IMR-90 (cell line): ENCODE data around the gene CAPNS2. TPM values are rescaled to one million over a fixed set of nuclear protein-coding genes. Genes with fewer than 3 reads are reported as not detected.

Experiments
- ATAC-seq: fragments of 200-7000 bp; cut with Tn5 transposase; 2 replicates; pipeline ENCODE4 v1.9.1; 2020; ENCODE audit warnings: low read depth, mild to moderate bottlenecking, moderate library complexity
- BruUV-seq: library from RNA; stranded (reverse); fragments of 400-500 nt; replicated peaks from 2 replicates; lab custom pipeline; 2021; lab: Mats Ljungman, UMichigan
- CTCF ChIA-PET: fragments of 300-600 bp; formaldehyde crosslinking; extraction: SDS; loops from one replicate; lab custom pipeline; 2021; ENCODE audit warnings: antibody characterized with exemption; lab: Yijun Ruan, JAX
- POLR2A ChIA-PET: fragments of 300-600 bp; sonication (Branson Sonifier 250); formaldehyde crosslinking; loops from one replicate; lab custom pipeline; 2022; ENCODE audit warnings: antibody characterized with exemption; ENCODE audit not compliant: unreplicated experiment; lab: Charles Lee
- DNase-seq: peaks from one replicate; pipeline ENCODE4 v3.0.0; 2013
- H2AFZ ChIP-seq: replicated peaks from 2 replicates; pipeline ENCODE3; 2013; ENCODE audit warnings: low read length, mild to moderate bottlenecking; ENCODE audit not compliant: poor library complexity
- H2AK5ac ChIP-seq: 2 replicates; pipeline ENCODE4 v1.6.1; 2013; ENCODE audit warnings: low read depth, low read length, inconsistent platforms
- H2AK9ac ChIP-seq: replicated peaks from 2 replicates; pipeline ENCODE3; 2013; ENCODE audit warnings: mild to moderate bottlenecking, low read depth, low read length, moderate library complexity; ENCODE audit not compliant: poor library complexity
- H2BK120ac ChIP-seq: 2 replicates; pipeline ENCODE4 v1.6.1; 2013; ENCODE audit warnings: low read depth, low read length, inconsistent platforms
- H2BK15ac ChIP-seq: 3 replicates; pipeline ENCODE4 v1.6.1; 2013; ENCODE audit warnings: low read depth, low read length, inconsistent platforms
- H2BK20ac ChIP-seq: 2 replicates; pipeline ENCODE4 v1.6.1; 2013; ENCODE audit warnings: low read depth, mild to moderate bottlenecking, inconsistent platforms, low read length, moderate library complexity
- H2BK5ac ChIP-seq: 2 replicates; pipeline ENCODE4 v1.6.1; 2013; ENCODE audit warnings: mild to moderate bottlenecking, low read depth, low read length, inconsistent platforms; ENCODE audit not compliant: poor library complexity, severe bottlenecking
- H3K14ac ChIP-seq: replicated peaks from 2 replicates; pipeline ENCODE4 v1.6.1; 2013; ENCODE audit warnings: low read depth, low read length, inconsistent platforms
- H3K18ac ChIP-seq: 2 replicates; pipeline ENCODE4 v1.6.1; 2013; ENCODE audit warnings: low read depth, low read length, control low read depth
- H3K23ac ChIP-seq: 2 replicates; pipeline ENCODE4 v1.6.1; 2013; ENCODE audit warnings: low read depth, low read length, inconsistent platforms
- H3K27ac ChIP-seq: 2 replicates; pipeline ENCODE4 v1.5.1; 2013; ENCODE audit warnings: mild to moderate bottlenecking, control low read depth, low read length; ENCODE audit not compliant: insufficient read depth
- H3K27me3 ChIP-seq: 2 replicates; pipeline ENCODE4 v1.6.1; 2013; ENCODE audit warnings: low read length; ENCODE audit not compliant: control insufficient read depth, insufficient read depth
- H3K36me3 ChIP-seq: 2 replicates; pipeline ENCODE4 v1.6.1; 2013; ENCODE audit warnings: low read length, mixed read lengths; ENCODE audit not compliant: control insufficient read depth, insufficient read depth
- H3K4ac ChIP-seq: 2 replicates; pipeline ENCODE4 v1.6.1; 2013; ENCODE audit warnings: low read depth, low read length, inconsistent platforms
- H3K4me1 ChIP-seq: 2 replicates; pipeline ENCODE4 v1.6.1; 2013; ENCODE audit warnings: low read length, mixed read lengths; ENCODE audit not compliant: control insufficient read depth, insufficient read depth
- H3K4me2 ChIP-seq: 2 replicates; pipeline ENCODE4 v1.6.1; 2013; ENCODE audit warnings: low read depth, mild to moderate bottlenecking, control low read depth, low read length, moderate library complexity
- H3K4me3 ChIP-seq: 2 replicates; pipeline ENCODE4 v1.5.1; 2013; ENCODE audit warnings: low read depth, mild to moderate bottlenecking, control low read depth, low read length, moderate library complexity; ENCODE audit not compliant: insufficient read depth
- H3K56ac ChIP-seq: 2 replicates; pipeline ENCODE4 v1.6.1; 2013; ENCODE audit warnings: low read length, inconsistent platforms; ENCODE audit not compliant: insufficient read depth; ENCODE audit errors: extremely low read depth
- H3K79me1 ChIP-seq, 2 experiments: 2 replicates each; pipeline ENCODE4 v1.6.1; 2013; ENCODE audit warnings: low read length in 2 of 2, inconsistent platforms in 1 of 2, low read depth in 1 of 2
- H3K9ac ChIP-seq: 2 replicates; pipeline ENCODE4 v1.6.1; 2013; ENCODE audit warnings: low read depth, low read length, control low read depth
- H3K9me1 ChIP-seq: 2 replicates; pipeline ENCODE4 v1.6.1; 2013; ENCODE audit warnings: low read length, inconsistent platforms; ENCODE audit not compliant: insufficient read depth
- H3K9me3 ChIP-seq: 2 replicates; pipeline ENCODE4 v1.6.1; 2013; ENCODE audit warnings: low read length; ENCODE audit not compliant: control insufficient read depth, insufficient read depth
- H4K20me1 ChIP-seq: 2 replicates; pipeline ENCODE4 v1.6.1; 2013; ENCODE audit warnings: low read length, inconsistent platforms; ENCODE audit not compliant: insufficient read depth
- H4K5ac ChIP-seq: 2 replicates; pipeline ENCODE4 v1.6.1; 2013; ENCODE audit warnings: mild to moderate bottlenecking, low read depth, low read length, control low read depth
- H4K8ac ChIP-seq, 2 experiments: 2 replicates each; pipeline ENCODE4 v1.6.1; 2013; ENCODE audit warnings: low read depth in 2 of 2, low read length in 2 of 2, control low read depth in 1 of 2, inconsistent platforms in 1 of 2
- H4K91ac ChIP-seq: 2 replicates; pipeline ENCODE4 v1.6.1; 2013; ENCODE audit warnings: low read depth, low read length, inconsistent platforms; ENCODE audit not compliant: insufficient read depth
- BHLHE40 ChIP-seq: fragments of 150-350 bp; IDR thresholded peaks from 2 replicates; pipeline ENCODE4 v1.6.1; 2016; ENCODE audit warnings: mild to moderate bottlenecking, low read depth, low read length
- CEBPB ChIP-seq: IDR thresholded peaks from 2 replicates; pipeline ENCODE4 v1.6.1; 2012; ENCODE audit warnings: low read depth, low read length, improper control_type of control experiment
- CHD1 ChIP-seq: IDR thresholded peaks from 2 replicates; pipeline ENCODE4 v1.6.1; 2012; ENCODE audit warnings: low read depth, low read length, improper control_type of control experiment
- FOS ChIP-seq: fragments of 150-350 bp; IDR thresholded peaks from 2 replicates; pipeline ENCODE4 v1.6.1; 2016; ENCODE audit warnings: low read depth, low read length
- MAFK ChIP-seq: IDR thresholded peaks from 2 replicates; pipeline ENCODE4 v1.6.1; 2012; ENCODE audit warnings: low read depth, low read length, improper control_type of control experiment
- MAZ ChIP-seq: IDR thresholded peaks from 2 replicates; pipeline ENCODE4 v1.6.1; 2012; ENCODE audit warnings: low read depth, mild to moderate bottlenecking, low read length, improper control_type of control experiment, moderate library complexity, borderline replicate concordance
- MXI1 ChIP-seq: IDR thresholded peaks from 2 replicates; pipeline ENCODE4 v1.6.1; 2012; ENCODE audit warnings: low read depth, mild to moderate bottlenecking, low read length, moderate library complexity, borderline replicate concordance
- NFE2L2 ChIP-seq: fragments of 150-350 bp; IDR thresholded peaks from 2 replicates; pipeline ENCODE4 v1.6.1; 2016; ENCODE audit warnings: low read depth, mild to moderate bottlenecking, low read length
- POLR2A ChIP-seq: IDR thresholded peaks from 2 replicates; pipeline ENCODE4 v1.6.1; 2012; ENCODE audit warnings: mild to moderate bottlenecking, low read depth, low read length
- RAD21 ChIP-seq: IDR thresholded peaks from 2 replicates; pipeline ENCODE4 v1.6.1; 2012; ENCODE audit warnings: low read length, improper control_type of control experiment
- RCOR1 ChIP-seq: IDR thresholded peaks from 2 replicates; pipeline ENCODE4 v1.6.1; 2012; ENCODE audit warnings: mild to moderate bottlenecking, low read length, improper control_type of control experiment; ENCODE audit not compliant: insufficient replicate concordance
- RFX5 ChIP-seq: IDR thresholded peaks from 2 replicates; pipeline ENCODE4 v1.8.0; 2012; ENCODE audit warnings: low read depth, mild to moderate bottlenecking, low read length, moderate library complexity
- SMC3 ChIP-seq: fragments of 150-350 bp; IDR thresholded peaks from 2 replicates; pipeline ENCODE4 v1.6.1; 2016; ENCODE audit warnings: low read depth, mild to moderate bottlenecking, antibody characterized with exemption, low read length, moderate library complexity
- dilution Hi-C: fragments of 300-500 bp; cut with HindIII; formaldehyde crosslinking; loops from one replicate; pipeline ENCODE4 v1.14.3; 2018; ENCODE audit warnings: low sequenced_read_pairs; ENCODE audit not compliant: unreplicated experiment
- in situ Hi-C: fragments of 300-500 bp; cut with MboI; formaldehyde crosslinking; loops from 3 replicates; pipeline ENCODE4 v1.14.3; 2019; ENCODE audit warnings: low sequenced_read_pairs, inconsistent platforms, mixed read lengths
- intact Hi-C: fragments of 100-400 bp; cut with micrococcal nuclease; formaldehyde crosslinking; loops from 2 replicates; pipeline ENCODE4 v1.10.0; 2022
- polyA plus RNA-seq, 3 experiments: library from polyadenylated mRNA; depleted of rRNA; stranded (reverse); fragments of >200 nt; gene quantifications; 2 replicates each; pipeline ENCODE4 v1.2.3, GENCODE V29; 2012; ENCODE audit warnings: low replicate concordance in 1 of 3
- total RNA-seq: library from RNA; depleted of rRNA; stranded (reverse); fragments of >200 nt; gene quantifications from 2 replicates; pipeline ENCODE4 v1.2.3, GENCODE V29; 2012
- TF ChIP-seq, protein P1 (sequence below): conservative IDR thresholded peaks from 2 replicates; pipeline ENCODE4 v1.5.1; 2012; ENCODE audit warnings: mild to moderate bottlenecking, low read depth, low read length, improper control_type of control experiment
- TF ChIP-seq, protein P2 (sequence below): fragments of 150-350 bp; IDR thresholded peaks from 2 replicates; pipeline ENCODE4 v1.6.1; 2017; ENCODE audit warnings: mild to moderate bottlenecking, antibody characterized with exemption, low read length, low read depth
- TF ChIP-seq, protein P3 (sequence below): fragments of 150-350 bp; IDR thresholded peaks from 2 replicates; pipeline ENCODE4 v1.6.1; 2016; ENCODE audit warnings: low read depth, mild to moderate bottlenecking, low read length, moderate library complexity, borderline replicate concordance

Gene CAPNS2
- total and polyA plus RNA-seq, 2 of the 4 experiments (the other 2 are of a cell fraction): 0.09 to 0.72 TPM

DNA sequence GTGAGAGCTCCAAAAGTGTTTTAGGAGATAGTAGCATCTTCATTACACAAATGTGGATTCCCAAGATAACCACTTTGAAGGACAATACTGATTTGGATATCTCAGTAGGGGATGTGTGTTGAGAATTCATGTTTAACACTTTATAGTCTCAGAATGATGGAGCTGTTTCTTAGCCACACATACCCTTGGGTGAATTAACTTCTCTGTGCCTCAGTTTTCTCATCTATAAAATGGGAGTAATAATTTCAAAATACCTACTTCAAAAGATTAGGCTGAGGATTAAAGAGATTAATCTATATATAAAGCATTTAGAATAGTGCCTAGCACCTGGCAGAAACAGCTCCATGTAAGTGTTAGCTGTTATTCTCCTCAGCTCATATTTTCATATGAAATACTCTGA, 38.6 kb upstream of the CAPNS2 start:
- no TSS peak for BruUV-seq
- no peak overlapping the region for H2BK5ac ChIP-seq
- no peak overlapping the region for H3K14ac ChIP-seq
- in situ Hi-C loops: no loop called here
- no peaks in the 10 kb centered on the region for H3K27me3 ChIP-seq
- H3K9me1 ChIP-seq: no peaks in the 10 kb centered on the region
- no peak for DNase-seq
- no peak overlapping the region for H4K91ac ChIP-seq
- H3K4me1 ChIP-seq: no peaks in the 10 kb centered on the region; the same call in 1 of the 2 replicates
- no peak overlapping the region for H3K4me2 ChIP-seq
- H2AK5ac ChIP-seq: no peak overlapping the region
- H3K18ac ChIP-seq: no peak overlapping the region
- H3K4me3 ChIP-seq: no peak overlapping the region
- H2AFZ ChIP-seq: no peak overlapping the region
- no peaks in the 10 kb centered on the region for H4K20me1 ChIP-seq
- no peak overlapping the region for H4K5ac ChIP-seq
- no peak overlapping the region for H2BK15ac ChIP-seq
- H4K8ac ChIP-seq: no peak overlapping the region
- no peaks in the 10 kb centered on the region for H3K79me1 ChIP-seq
- H2BK120ac ChIP-seq: no peak overlapping the region
- H3K56ac ChIP-seq: no peak overlapping the region
- H3K9me3 ChIP-seq: no peaks in the 10 kb centered on the region
- TF ChIP-seq RFX5: no peak
- TF ChIP-seq NFE2L2: no peak
- TF ChIP-seq, protein P1, sequence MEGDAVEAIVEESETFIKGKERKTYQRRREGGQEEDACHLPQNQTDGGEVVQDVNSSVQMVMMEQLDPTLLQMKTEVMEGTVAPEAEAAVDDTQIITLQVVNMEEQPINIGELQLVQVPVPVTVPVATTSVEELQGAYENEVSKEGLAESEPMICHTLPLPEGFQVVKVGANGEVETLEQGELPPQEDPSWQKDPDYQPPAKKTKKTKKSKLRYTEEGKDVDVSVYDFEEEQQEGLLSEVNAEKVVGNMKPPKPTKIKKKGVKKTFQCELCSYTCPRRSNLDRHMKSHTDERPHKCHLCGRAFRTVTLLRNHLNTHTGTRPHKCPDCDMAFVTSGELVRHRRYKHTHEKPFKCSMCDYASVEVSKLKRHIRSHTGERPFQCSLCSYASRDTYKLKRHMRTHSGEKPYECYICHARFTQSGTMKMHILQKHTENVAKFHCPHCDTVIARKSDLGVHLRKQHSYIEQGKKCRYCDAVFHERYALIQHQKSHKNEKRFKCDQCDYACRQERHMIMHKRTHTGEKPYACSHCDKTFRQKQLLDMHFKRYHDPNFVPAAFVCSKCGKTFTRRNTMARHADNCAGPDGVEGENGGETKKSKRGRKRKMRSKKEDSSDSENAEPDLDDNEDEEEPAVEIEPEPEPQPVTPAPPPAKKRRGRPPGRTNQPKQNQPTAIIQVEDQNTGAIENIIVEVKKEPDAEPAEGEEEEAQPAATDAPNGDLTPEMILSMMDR: no peak
- TF ChIP-seq FOS: no peak
- TF ChIP-seq CHD1: no peak
- TF ChIP-seq SMC3: no peak
- TF ChIP-seq RCOR1: no peak
- TF ChIP-seq MAZ: no peak
- TF ChIP-seq MAFK: no peak
- TF ChIP-seq BHLHE40: no peak
- no peak for TF ChIP-seq POLR2A
- no peak for TF ChIP-seq CEBPB
- TF ChIP-seq, protein P2, sequence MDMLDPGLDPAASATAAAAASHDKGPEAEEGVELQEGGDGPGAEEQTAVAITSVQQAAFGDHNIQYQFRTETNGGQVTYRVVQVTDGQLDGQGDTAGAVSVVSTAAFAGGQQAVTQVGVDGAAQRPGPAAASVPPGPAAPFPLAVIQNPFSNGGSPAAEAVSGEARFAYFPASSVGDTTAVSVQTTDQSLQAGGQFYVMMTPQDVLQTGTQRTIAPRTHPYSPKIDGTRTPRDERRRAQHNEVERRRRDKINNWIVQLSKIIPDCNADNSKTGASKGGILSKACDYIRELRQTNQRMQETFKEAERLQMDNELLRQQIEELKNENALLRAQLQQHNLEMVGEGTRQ: no peak
- TF ChIP-seq MXI1: no peak
- no peak for TF ChIP-seq RAD21
- TF ChIP-seq, protein P3, sequence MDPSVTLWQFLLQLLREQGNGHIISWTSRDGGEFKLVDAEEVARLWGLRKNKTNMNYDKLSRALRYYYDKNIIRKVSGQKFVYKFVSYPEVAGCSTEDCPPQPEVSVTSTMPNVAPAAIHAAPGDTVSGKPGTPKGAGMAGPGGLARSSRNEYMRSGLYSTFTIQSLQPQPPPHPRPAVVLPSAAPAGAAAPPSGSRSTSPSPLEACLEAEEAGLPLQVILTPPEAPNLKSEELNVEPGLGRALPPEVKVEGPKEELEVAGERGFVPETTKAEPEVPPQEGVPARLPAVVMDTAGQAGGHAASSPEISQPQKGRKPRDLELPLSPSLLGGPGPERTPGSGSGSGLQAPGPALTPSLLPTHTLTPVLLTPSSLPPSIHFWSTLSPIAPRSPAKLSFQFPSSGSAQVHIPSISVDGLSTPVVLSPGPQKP: no peak
- H2AK9ac ChIP-seq: no peak overlapping the region
- dilution Hi-C loops: no loop called here
- H3K27ac ChIP-seq: no peak overlapping the region
- no peak overlapping the region for H2BK20ac ChIP-seq
- H3K36me3 ChIP-seq: no peaks in the 10 kb centered on the region; the same call in 1 of the 2 replicates
- CTCF ChIA-PET: interaction anchor here (0.6 to 1.7 kb wide), 3 partner anchors 11 to 49 kb away, joined by 3 to 5 read pairs (median 4); no protein-coding TSS in a partner anchor
- H3K4ac ChIP-seq: no peak overlapping the region
- H3K23ac ChIP-seq: no peak overlapping the region
- ATAC-seq: no peak
- intact Hi-C loops: no loop called here
- POLR2A ChIA-PET: no interaction called here
- H3K9ac ChIP-seq: no peak overlapping the region
